GM19023 (cell line): ENCODE measurements around the gene GNL3L.
"Not testable (repeated sequence)": the region's sequence is repeated elsewhere in the genome, so short reads cannot be mapped to it uniquely, and the experiment has no call there.

ENCODE experiments used
- ATAC-seq: cut with Tn5 transposase; IDR thresholded peaks from one replicate; pipeline ENCODE4 v1.9.1; 2021; ENCODE audit warnings: mild to moderate bottlenecking, moderate library complexity; ENCODE audit not compliant: unreplicated experiment

Gene GNL3L

GRCh38 chrX:54560411-54560810 lies 30.4 kb downstream of the GNL3L start:
- no peak for ATAC-seq

- no peak for ATAC-seq
Observed at GRCh38 chrX:54561622-54562021, 31.6 kb downstream of the GNL3L start.

GRCh38 chrX:54564936-54565335 lies 34.9 kb downstream of the GNL3L start:
- no peak for ATAC-seq

DNA sequence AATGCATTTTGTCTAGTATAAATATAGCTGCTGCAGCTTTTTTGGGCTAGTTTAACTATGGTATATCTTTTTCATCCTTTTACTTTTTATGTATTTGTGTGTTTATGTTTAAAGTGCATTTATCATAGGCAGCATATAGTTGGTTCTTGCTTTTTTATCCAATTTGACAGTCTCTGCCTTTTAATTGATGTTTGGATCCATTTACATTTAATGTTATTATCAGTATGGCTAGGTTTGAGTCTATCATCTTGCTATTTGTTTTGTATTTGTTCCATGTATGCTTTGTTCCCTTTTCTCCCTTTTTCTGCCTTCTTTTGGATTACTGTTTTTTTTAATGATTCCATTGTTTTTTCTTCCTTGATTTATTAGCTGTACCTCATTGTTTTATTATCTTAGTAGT lies 40.3 kb downstream of the GNL3L start:
- ATAC-seq: no peak

GRCh38 chrX:54572641-54573040 lies 42.6 kb downstream of the GNL3L start:
- not testable (repeated sequence) for ATAC-seq

- no peak for ATAC-seq
Observed at GRCh38 chrX:54597728-54598127, 67.7 kb downstream of the GNL3L start.

DNA sequence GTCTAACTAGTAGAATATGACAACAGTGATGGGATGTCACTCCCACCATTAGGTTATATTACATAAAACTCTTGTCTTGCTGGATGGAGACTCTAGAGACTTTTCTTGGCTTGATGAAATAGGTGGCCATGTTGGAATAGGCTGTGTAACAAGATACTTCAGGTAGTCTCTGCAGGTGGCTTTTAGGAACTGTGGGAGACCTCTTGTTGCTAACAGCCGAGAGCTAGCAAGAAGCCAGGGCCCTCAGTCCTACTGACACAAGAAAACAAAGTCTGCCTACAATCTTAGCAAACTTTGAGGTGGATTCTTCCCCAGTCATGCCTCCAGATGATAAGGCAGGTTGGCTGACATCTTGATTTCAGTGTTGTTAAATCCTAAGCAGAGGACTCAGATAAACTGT lies 72.5 kb downstream of the GNL3L start:
- ATAC-seq: no peak
